HG03565 (cell line): ENCODE data around the gene PIGZ.

Source experiments
- ATAC-seq: cut with Tn5 transposase; IDR thresholded peaks from one replicate; pipeline ENCODE4 v1.9.1; 2021; ENCODE audit warnings: mild to moderate bottlenecking, moderate library complexity; ENCODE audit not compliant: unreplicated experiment

PIGZ gene

DNA sequence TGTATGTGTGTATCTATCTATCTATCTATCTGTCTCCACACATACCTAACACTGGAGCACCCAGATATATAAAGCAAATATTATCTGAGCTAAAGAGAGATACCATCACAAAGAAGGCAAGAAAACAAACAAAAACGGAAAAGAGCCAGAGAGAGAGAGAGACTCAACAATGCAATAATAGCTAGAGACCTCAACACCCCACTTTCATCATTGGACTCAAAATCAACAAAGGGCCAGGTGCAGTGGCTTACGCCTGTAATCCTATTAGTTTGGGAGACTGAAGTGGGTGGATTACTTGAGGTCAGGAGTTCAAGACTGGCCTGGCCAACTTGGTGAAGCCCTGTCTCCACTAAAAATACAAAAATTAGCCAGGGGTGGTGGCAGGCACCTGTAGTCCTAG lies 49.7 kb downstream of the PIGZ start:
- no peak for ATAC-seq

DNA sequence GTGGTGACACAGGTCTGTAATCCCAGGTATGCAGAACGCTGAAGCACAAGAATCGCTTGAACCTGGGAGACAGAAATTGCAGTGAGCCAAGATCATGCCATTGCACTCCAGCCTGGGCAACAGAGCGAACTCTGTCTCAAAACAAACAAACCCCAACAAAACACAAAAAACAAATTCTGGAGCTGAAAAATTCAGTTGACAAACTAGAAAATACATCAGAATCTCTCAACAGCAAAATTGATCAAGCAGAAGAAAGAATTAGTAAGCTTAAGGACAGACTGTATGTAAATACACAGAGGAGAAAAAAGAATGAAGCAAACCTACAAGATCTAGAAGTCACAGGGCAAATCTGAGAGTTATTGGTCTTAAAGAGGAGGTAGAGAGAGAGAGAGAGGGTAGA lies 51.6 kb downstream of the PIGZ start:
- ATAC-seq, result no peak

DNA sequence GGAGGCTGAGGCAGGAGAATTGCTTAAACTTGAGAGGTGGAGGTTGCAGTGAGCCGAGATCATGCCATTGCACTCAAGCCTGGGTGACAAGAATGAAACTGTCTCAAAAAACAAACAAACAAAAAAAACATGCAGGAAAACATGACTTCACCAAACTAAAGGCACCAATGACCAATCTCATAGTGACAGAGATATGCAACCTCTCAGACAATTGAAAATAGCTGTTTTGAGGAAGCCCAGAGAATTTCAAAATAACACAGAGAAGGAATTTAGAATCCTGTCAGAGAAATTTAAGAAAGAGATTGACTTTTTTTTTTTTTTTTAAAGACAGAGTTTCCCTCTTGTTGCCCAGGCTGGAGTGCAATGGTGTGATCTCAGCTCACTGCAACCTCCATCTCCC lies 52.4 kb downstream of the PIGZ start:
- ATAC-seq, result no peak

DNA sequence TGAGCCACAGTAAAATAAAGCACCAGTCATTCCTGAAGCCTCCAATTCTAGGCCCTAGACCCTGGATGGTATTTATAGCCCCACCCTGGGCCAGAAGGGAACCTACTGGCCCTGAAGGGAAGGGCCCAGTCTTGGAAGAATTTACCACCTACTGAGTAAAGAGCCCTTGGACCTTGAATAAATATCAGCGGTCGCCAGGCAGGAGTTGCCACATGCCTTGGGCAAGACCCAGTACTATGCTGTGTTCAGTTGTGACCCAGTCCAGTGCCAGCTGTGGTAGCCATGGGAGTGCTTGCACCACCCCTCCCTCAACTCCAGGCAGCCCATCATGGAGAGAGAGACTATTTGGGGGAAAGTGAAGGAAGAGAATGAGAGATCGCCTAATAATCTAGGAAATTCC lies 53.3 kb downstream of the PIGZ start:
- ATAC-seq, result no peak

DNA sequence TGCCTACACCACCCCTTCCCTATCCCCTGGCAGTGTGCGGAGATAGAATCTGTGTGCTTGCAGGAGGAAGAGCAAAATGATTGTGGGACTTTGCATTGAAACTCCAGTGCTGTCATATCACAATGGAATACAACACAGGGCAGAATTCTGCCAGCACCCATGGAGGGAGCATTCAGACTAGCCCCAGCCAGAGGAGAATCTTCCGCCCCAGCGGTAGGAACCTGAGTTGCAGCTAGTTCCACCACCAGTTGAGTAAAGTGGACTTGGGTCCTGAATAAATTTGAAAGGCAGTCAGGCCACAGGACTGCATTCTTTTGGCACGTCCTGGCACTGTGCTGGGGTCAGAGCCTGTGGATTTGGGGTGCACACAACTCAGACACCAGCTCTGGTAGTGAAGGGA lies 53.8 kb downstream of the PIGZ start:
- no peak for ATAC-seq

DNA sequence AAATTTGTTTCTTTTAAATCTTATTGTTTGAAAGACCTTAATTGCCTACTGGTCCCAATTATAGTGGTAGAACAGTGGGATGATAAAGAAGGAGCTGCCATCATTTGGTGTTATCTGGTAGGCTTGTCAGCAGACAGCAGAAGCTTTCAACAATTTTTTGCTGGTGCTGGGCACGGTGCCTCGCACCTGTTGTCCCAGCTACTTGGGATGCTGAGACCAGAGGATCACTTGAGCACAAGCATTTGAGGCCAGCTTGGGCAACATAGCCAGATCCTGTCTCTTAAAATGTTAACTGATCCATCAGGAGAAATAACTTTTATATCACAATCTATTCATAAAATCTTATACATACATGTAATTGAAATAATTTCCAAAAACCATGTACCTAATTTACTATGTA lies 64.9 kb downstream of the PIGZ start:
- ATAC-seq, result no peak

DNA sequence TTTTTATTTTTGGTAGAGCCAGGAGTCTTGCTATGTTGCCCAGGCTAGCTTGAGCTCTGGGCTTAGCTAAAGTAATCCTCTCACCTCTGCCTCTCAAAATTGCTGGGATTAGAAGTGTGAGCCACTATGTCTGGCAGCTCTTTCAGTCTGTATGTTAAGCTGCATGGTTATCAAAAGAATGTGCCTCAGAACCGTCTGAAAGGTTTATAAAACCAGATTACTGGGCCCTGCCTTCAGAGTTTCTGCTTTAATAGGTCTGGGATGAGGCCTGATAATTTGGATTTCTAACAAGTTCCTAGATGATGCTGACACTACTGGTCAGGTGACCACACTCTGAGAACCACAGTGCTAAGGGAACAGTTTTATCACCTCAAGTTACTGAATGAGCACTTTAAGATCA lies 66.3 kb downstream of the PIGZ start:
- ATAC-seq, result no peak

DNA sequence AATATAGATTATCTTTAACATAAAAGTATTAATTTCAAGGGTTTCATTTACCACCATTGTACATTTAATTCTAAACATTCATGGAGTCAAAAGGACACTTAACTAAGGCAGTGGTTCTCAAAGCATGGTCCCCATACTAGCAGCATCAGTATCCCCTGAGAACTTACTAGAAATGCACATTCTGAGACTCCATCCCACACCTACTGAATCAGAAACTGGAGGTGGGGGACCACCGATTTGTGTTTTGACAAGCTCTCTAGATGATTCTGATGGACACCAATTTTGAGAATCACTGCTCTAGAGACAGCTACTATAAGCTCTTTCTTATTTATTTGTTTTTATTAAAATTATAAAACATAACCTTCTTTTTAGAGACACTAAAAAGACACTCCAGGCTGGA lies 66.9 kb downstream of the PIGZ start:
- ATAC-seq, result no peak
